Effector CD4-positive, alpha-beta T cell (primary cell): Measurements from ENCODE around the gene BRD2.
A peak's percentile ranks its signal among the peaks of the same experiment; 100 is the strongest.
"Not testable (repeated sequence)": the region's sequence is repeated elsewhere in the genome, so short reads cannot be mapped to it uniquely, and the experiment has no call there.

Source experiments
- DNase-seq: peaks from one replicate; pipeline ENCODE4 v3.0.0-alpha.2; 2020
- total RNA-seq: gene quantifications from one replicate; lab custom pipeline; 2026; lab: John Stamatoyannopoulos, UW

The BRD2 gene
- 1,459 reads per million, percentile 100 among the genes with 10 or more reads in this experiment for total RNA-seq

GRCh38 chr6:32968093-32968866 lies at the start of gene BRD2:
BRD2 (plus strand) TSS chr6:32968594; CDS start chr6:32972899, 4,305 bp downstream.
- DNase-seq: peak; percentile 95

- no peak for DNase-seq
Measured at GRCh38 chr6:32920715-32921114, 47.7 kb upstream of the BRD2 start.

GRCh38 chr6:32922083-32922482 lies 46.3 kb upstream of the BRD2 start:
- DNase-seq: no peak

DNA sequence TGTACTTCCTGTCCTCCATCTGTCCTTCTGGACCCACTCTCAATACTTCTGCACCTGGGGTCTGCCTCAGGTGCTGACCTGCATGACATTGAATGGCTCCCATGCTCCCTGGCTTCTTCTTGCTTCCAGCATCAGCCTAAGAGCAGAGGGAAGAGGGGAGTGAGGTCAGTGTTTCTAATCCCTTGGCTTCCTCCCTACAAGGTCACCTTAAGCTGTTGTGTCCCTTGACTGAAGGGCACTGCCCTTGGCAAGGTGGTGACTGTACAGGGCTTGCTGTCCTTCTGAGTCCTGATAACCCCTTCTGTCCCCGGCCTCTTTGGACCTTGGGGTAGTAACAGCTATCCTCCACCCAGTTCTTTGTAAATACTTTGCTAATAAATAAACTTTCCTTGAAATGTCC lies 37.2 kb upstream of the BRD2 start:
- DNase-seq: no peak

DNA sequence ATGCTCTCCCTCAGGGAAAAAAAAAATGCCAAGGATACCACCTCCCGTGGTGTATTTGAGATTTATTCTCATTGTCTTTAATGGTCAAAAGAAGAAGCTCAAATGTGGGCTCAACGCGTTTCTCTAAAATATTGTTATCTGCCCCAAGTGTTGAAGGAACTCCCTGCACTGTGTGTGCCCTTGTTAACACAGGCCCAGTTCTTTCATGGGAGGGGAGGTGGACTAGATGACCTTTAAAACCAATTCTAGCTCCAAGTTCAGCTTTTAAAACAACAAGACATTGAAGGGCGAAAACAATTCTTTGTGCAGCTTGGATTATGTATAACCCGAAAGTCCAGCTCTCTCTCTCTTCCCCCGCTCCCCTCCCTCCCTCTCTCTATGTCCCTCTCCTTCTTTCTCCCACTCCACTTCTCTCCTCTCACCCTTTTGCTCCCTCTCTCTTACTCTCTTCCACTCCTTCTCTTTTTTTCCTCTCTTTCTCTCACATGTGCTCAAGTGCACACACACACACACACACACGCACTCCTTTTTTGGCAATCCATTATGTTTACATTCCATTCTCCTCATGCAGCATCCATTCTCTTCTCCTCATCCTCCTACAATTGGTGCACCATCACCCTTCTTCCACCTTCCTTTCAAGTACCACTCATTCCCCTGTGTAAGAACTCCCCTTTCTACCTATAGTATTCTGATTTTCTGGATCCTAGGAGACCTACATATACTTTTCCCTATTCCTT lies 36.1 kb upstream of the BRD2 start:
- no peak for DNase-seq

DNA sequence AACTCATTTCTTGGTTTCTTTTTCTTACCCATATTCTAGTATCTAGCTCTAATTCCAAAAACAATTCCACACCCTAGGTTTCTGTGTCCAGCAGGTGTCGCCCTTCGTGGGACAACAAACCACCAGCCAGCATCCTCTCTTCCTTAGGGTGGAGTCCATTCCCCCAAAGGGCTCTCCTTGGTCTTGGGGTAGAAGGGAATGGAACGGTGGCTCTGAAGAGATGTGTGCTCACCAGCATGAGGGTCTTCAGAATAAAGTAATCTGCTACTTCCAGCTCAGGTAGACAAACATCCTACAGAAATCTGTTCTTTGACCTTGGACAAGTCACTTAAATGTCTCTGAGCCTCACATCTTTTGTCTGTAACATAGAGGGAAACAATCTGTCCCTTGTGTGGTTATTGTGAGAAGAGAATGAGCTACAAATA lies 34.7 kb upstream of the BRD2 start:
- peak; percentile 79 for DNase-seq

DNA sequence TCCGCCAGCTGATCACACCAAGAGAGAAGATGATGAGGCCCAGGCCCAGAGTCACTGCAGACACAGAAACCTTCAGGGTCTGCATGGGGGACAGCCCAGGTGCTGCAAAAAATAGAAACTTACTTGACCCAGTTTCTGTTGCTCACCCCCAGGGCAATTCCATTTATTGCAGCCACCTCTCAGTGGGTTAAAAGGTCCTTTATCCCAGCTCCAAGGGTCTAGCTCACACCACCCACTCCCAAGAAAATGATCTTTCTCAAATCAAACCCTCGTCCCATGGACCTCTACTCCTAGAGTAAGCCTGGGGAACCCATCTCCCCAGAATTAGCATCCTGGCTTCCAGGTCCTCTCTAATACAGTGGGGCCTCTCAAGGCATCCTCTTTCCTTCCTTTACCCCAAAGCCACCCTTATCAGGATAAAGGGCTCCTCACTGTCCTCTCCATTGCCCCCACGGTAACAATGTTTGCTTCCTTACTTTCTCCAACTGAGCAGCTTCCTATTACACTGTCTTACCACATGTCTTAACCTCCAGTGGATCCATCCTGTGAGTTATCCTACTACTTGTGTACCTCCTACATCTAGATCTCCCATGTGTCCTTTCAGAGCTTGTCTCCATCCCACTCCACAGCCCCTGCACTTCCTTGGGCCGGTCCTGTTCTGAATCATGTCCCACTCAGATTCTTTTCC lies 32.7 kb upstream of the BRD2 start:
- no peak for DNase-seq

DNA sequence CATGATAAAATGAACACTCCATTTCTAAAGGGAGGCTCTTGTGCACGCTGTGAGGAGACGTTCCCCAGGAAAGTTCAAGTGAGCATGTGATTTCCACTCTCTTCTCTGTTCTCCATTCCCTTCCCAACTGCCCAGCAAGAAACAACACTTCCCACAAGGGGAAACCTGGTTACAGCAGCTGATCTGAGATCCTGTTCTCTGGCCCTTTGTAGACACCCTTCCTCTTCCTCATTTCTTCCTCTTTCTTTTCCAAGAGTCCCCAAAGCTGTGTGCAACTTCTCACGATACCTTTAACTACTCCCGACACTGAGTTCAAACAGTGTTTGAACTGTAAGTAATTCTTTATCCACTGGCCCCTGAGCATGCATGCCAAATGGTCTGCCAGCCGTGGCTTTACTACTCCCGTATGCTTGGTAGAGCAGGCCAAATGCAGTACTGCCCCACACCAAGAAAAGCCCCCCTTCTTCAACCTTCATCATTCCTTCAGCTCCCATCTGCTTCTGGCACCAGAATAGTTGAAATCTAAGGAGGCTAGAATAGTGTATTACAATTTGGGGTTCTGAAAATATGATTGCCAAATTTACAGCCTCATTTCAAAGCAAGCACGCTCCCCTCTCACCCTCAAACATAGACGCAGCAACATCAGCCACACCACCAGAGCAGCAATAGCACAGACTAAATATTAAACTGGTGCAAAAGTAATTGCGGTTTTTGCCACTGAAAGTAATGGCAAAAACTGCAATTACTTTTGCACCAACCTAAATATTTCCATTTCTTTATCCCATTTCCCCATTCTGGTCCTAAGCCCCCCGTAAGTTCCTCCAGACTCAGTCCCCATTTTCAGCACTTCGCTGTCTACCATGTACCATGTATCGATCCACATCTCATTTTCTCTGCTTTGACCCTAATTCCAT lies 31.9 kb upstream of the BRD2 start:
- DNase-seq: no peak

- no peak for DNase-seq
Measured at GRCh38 chr6:32937230-32937633, 31.2 kb upstream of the BRD2 start.

- DNase-seq: no peak
Measured at GRCh38 chr6:32938494-32938893, 29.9 kb upstream of the BRD2 start.

GRCh38 chr6:32940656-32941213 lies 27.7 kb upstream of the BRD2 start, which contains the start of gene HLA-DMB:
HLA-DMB (minus strand) TSS chr6:32941028; CDS start chr6:32940807, 221 bp downstream.
- DNase-seq: peak; percentile 36

DNA sequence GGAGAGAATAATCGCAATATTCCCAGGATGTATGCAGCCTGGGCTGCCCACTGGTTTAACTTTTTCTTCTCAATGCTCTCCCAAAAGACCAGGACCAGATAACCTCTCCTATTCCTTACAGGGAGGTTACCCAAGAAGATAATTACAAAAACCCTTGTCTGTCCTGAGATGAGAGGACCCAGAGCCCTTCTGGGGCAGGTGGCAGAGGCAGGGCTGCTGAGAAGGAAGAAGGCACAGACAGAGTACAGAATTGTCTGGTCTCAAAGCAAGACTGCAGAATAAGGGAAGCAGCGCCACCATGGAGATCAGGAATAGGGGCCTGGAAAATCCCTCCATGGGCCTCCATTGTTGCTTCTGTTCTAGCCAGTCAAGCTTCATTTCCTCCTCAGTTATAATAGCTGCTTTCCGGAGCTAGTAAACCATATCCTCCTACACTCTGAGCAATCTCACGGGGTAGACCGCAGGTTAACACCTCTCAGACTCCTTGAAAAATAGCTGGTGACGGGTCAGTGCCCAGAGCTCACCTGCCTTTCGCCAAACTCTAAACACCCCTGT lies 27.1 kb upstream of the BRD2 start:
- DNase-seq: peak; percentile 28

- DNase-seq: not testable (repeated sequence)
Measured at GRCh38 chr6:32942555-32943123, 25.8 kb upstream of the BRD2 start.

- peak; percentile 28 for DNase-seq
Measured at GRCh38 chr6:32943864-32944649, 24.3 kb upstream of the BRD2 start.

DNA sequence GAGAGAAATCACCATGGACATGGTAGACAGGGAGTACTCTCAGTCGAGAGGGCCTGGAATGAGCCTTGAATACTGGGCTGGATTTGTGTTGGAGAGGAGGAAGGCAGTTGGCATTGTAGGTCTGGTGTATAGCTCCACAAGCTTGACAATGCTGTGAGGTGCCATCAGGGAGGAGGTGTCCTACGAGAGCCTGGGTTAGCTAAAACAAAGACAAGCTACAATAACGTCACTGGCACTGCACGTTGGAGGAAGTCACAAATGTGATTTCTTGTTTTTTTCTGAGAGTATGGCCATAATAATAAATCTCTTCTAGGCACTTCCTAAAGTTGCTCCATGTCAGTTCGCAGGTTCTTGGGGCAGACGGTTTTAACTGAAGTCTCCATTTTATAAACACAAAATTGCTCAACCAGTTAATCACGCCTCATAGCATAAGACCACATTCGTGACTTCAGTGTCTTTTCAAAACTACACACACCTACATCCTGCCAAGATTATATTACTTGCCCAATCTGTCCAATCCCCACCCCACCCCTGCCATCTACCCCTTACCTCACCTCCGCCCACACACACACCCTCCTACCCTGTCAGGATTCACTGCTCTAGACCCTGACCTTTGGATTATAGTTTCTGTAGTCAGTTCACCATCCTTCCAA lies 23.2 kb upstream of the BRD2 start:
- no peak for DNase-seq

GRCh38 chr6:32945953-32946352 lies 22.4 kb upstream of the BRD2 start:
- DNase-seq: no peak

DNA sequence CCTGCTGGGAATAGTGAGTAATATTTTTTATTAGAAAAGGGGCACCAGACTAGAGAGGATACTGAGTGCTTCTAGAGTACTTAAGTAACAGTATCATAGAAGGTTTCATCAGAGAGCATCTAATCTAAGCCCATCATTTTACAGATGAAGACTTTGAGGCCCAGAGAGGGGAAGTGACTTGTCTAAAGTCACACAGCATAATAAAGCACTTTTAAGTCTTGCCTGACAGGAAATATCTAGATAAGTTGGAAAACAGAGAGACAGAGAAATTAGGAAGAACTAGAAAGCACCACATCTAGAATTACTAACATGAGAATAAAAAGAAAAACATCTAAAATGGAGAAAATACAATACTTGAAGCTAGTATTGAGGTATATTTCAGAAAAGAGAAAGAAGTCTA lies 21.5 kb upstream of the BRD2 start:
- no peak for DNase-seq

- peak; percentile 26 for DNase-seq
Measured at GRCh38 chr6:32947552-32948465, 20.6 kb upstream of the BRD2 start.

- DNase-seq: no peak
Measured at GRCh38 chr6:32949113-32949512, 19.3 kb upstream of the BRD2 start.
